ENCODE data around the gene KIAA0930.

DNA sequence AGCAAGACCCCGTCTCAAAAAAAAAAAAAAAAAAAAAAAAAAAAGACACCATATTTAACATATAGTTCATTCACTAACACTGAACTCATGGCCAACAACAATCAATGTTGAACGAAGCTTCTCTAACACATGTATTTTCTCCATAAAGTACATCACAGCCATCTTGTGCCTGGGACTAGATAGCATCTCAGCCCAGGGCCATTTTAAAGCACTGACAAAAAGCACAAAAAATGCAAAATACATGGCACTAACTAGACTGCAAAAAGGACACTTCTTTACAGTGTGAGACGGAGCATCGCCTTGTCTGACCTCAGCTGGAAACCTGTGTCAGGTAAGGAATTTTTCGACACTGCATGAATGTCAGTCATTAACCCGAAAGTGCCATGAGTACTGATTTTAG lies 23.3 kb downstream of the KIAA0930 start:
- TF ChIP-seq, protein P1, sequence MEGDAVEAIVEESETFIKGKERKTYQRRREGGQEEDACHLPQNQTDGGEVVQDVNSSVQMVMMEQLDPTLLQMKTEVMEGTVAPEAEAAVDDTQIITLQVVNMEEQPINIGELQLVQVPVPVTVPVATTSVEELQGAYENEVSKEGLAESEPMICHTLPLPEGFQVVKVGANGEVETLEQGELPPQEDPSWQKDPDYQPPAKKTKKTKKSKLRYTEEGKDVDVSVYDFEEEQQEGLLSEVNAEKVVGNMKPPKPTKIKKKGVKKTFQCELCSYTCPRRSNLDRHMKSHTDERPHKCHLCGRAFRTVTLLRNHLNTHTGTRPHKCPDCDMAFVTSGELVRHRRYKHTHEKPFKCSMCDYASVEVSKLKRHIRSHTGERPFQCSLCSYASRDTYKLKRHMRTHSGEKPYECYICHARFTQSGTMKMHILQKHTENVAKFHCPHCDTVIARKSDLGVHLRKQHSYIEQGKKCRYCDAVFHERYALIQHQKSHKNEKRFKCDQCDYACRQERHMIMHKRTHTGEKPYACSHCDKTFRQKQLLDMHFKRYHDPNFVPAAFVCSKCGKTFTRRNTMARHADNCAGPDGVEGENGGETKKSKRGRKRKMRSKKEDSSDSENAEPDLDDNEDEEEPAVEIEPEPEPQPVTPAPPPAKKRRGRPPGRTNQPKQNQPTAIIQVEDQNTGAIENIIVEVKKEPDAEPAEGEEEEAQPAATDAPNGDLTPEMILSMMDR (IDR thresholded peaks at IDR 0.05), result no peak
- TF ChIP-seq ZFX (IDR thresholded peaks at IDR 0.05; ENCODE audit: borderline replicate concordance), result no peak
